Esophagus muscularis mucosa (tissue), 3 donors: Measurements from ENCODE around the gene HSPB2.

Source experiments
- POLR2A ChIP-seq: fragments of 450-650 bp; IDR thresholded peaks from one replicate; pipeline ENCODE4 v1.6.1; 2017; ENCODE audit warnings: antibody characterized with exemption, moderate library complexity, mild to moderate bottlenecking, low read depth
- TF ChIP-seq, protein P1 (sequence below), 3 experiments: fragments of 200-600 bp in 2 of 3; fragments of 450-650 bp in 1 of 3; sonication (generic) in 2 of 3; IDR thresholded peaks; one replicate each; pipeline ENCODE4 v1.5.1; 2017 to 2019; ENCODE audit warnings: antibody characterized with exemption in 3 of 3, mild to moderate bottlenecking in 2 of 3, moderate library complexity in 1 of 3

- TF ChIP-seq, protein P1, sequence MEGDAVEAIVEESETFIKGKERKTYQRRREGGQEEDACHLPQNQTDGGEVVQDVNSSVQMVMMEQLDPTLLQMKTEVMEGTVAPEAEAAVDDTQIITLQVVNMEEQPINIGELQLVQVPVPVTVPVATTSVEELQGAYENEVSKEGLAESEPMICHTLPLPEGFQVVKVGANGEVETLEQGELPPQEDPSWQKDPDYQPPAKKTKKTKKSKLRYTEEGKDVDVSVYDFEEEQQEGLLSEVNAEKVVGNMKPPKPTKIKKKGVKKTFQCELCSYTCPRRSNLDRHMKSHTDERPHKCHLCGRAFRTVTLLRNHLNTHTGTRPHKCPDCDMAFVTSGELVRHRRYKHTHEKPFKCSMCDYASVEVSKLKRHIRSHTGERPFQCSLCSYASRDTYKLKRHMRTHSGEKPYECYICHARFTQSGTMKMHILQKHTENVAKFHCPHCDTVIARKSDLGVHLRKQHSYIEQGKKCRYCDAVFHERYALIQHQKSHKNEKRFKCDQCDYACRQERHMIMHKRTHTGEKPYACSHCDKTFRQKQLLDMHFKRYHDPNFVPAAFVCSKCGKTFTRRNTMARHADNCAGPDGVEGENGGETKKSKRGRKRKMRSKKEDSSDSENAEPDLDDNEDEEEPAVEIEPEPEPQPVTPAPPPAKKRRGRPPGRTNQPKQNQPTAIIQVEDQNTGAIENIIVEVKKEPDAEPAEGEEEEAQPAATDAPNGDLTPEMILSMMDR (IDR thresholded peaks at IDR 0.05): no peak
- TF ChIP-seq POLR2A: no peak
These were observed 25.3 kb downstream of the HSPB2 start for GRCh38 chr11:111937844-111938243.
